Adipocyte (in vitro differentiated cells): ENCODE results near the gene SMOC1.

ENCODE experiments used
- DNase-seq: peaks from one replicate; pipeline ENCODE4 v3.0.0-alpha.2; 2015; ENCODE audit warnings: low read depth
- H3K27me3 ChIP-seq: replicated peaks from 2 replicates; pipeline ENCODE4 v1.7.0; 2013; ENCODE audit warnings: mild to moderate bottlenecking, low read length, moderate library complexity; ENCODE audit not compliant: control insufficient read depth, insufficient read depth
- H3K36me3 ChIP-seq: 2 replicates; pipeline ENCODE4 v1.7.0; 2013; ENCODE audit warnings: low read length, mild to moderate bottlenecking, moderate library complexity; ENCODE audit not compliant: control insufficient read depth, insufficient read depth, severe bottlenecking
- H3K4me1 ChIP-seq: 2 replicates; pipeline ENCODE4 v1.7.0; 2013; ENCODE audit warnings: mild to moderate bottlenecking, low read length, moderate library complexity; ENCODE audit not compliant: control insufficient read depth, insufficient read depth
- H3K4me3 ChIP-seq: 2 replicates; pipeline ENCODE4 v1.7.0; 2013; ENCODE audit warnings: mild to moderate bottlenecking, low read length, moderate library complexity
- H3K9ac ChIP-seq: 2 replicates; pipeline ENCODE4 v1.7.0; 2013; ENCODE audit warnings: mild to moderate bottlenecking, low read length, moderate library complexity
- H3K9me3 ChIP-seq: 2 replicates; pipeline ENCODE4 v1.7.0; 2013; ENCODE audit warnings: mild to moderate bottlenecking, low read length, moderate library complexity; ENCODE audit not compliant: control insufficient read depth

The SMOC1 gene

GRCh38 chr14:69945912-69946311 is 66.7 kb downstream of the SMOC1 start:
- H3K9ac ChIP-seq, result no peak overlapping the region
- no peak overlapping the region for H3K4me3 ChIP-seq
- H3K36me3 ChIP-seq, result no peaks in the 10 kb centered on the region
- peaks cover 16% of the 10 kb centered on the region for H3K9me3 ChIP-seq
- no peak for DNase-seq
- no peaks in the 10 kb centered on the region for H3K4me1 ChIP-seq
- peaks cover 8% of the 10 kb centered on the region for H3K27me3 ChIP-seq

- Histone ChIP-seq H3K4me3 (no peak overlapping the region), H3K9me3 (peaks cover 16% of the 10 kb centered on the region), H3K9ac (no peak overlapping the region), H3K27me3 (no peaks in the 10 kb centered on the region), H3K4me1 (no peaks in the 10 kb centered on the region), H3K36me3 (peaks cover 3% of the 10 kb centered on the region)
- DNase-seq, result no peak
Measured at GRCh38 chr14:69948351-69948750, 69.1 kb downstream of the SMOC1 start.

- Histone ChIP-seq H3K27me3 (no peaks in the 10 kb centered on the region), H3K9me3 (no peaks in the 10 kb centered on the region), H3K36me3 (peaks cover 21% of the 10 kb centered on the region), H3K4me3 (no peak overlapping the region), H3K4me1 (no peaks in the 10 kb centered on the region), H3K9ac (no peak overlapping the region)
- DNase-seq, result no peak
Measured at GRCh38 chr14:69951263-69951662, 72.0 kb downstream of the SMOC1 start.

GRCh38 chr14:69951935-69952334 is 72.7 kb downstream of the SMOC1 start:
- Histone ChIP-seq H3K9ac (no peak overlapping the region), H3K27me3 (no peaks in the 10 kb centered on the region), H3K4me1 (no peaks in the 10 kb centered on the region), H3K36me3 (peaks cover 21% of the 10 kb centered on the region), H3K9me3 (no peaks in the 10 kb centered on the region), H3K4me3 (no peak overlapping the region)
- DNase-seq, result no peak

GRCh38 chr14:69953266-69953915 is 74.2 kb downstream of the SMOC1 start:
- DNase-seq, result no peak
- no peaks in the 10 kb centered on the region for H3K27me3 ChIP-seq
- no peak overlapping the region for H3K9ac ChIP-seq
- peaks cover 21% of the 10 kb centered on the region for H3K36me3 ChIP-seq
- H3K4me3 ChIP-seq, result no peak overlapping the region
- H3K9me3 ChIP-seq, result no peaks in the 10 kb centered on the region
- peaks cover 5% of the 10 kb centered on the region for H3K4me1 ChIP-seq

GRCh38 chr14:69955855-69956845 is 76.9 kb downstream of the SMOC1 start:
- H3K4me1 ChIP-seq, result peaks cover 13% of the 10 kb centered on the region
- peaks cover 21% of the 10 kb centered on the region for H3K36me3 ChIP-seq
- H3K27me3 ChIP-seq, result no peaks in the 10 kb centered on the region
- H3K4me3 ChIP-seq, result no peak overlapping the region
- no peak overlapping the region for H3K9ac ChIP-seq
- no peak for DNase-seq
- H3K9me3 ChIP-seq, result no peaks in the 10 kb centered on the region

- no peak for DNase-seq
- Histone ChIP-seq H3K9me3 (no peaks in the 10 kb centered on the region), H3K36me3 (peaks cover 21% of the 10 kb centered on the region)
Measured at GRCh38 chr14:69956970-69957369, 77.8 kb downstream of the SMOC1 start.

GRCh38 chr14:69957986-69958385 is 78.8 kb downstream of the SMOC1 start:
- H3K27me3 ChIP-seq, result no peaks in the 10 kb centered on the region
- peaks cover 13% of the 10 kb centered on the region for H3K4me1 ChIP-seq
- H3K9me3 ChIP-seq, result no peaks in the 10 kb centered on the region
- DNase-seq, result no peak
- no peak overlapping the region for H3K9ac ChIP-seq
- peaks cover 21% of the 10 kb centered on the region for H3K36me3 ChIP-seq
- H3K4me3 ChIP-seq, result no peak overlapping the region

More at GRCh38 chr14:69956970-69957369, 77.8 kb downstream of the SMOC1 start:
- Histone ChIP-seq H3K27me3 (no peaks in the 10 kb centered on the region), H3K4me3 (no peak overlapping the region), H3K4me1 (peaks cover 13% of the 10 kb centered on the region), H3K9ac (no peak overlapping the region)

- H3K36me3 ChIP-seq, result peaks cover 11% of the 10 kb centered on the region
- peaks cover 13% of the 10 kb centered on the region for H3K4me1 ChIP-seq
- no peaks in the 10 kb centered on the region for H3K27me3 ChIP-seq
- H3K4me3 ChIP-seq, result no peak overlapping the region
- DNase-seq, result no peak
- no peak overlapping the region for H3K9ac ChIP-seq
- no peaks in the 10 kb centered on the region for H3K9me3 ChIP-seq
Measured at GRCh38 chr14:69959136-69959535, 79.9 kb downstream of the SMOC1 start.

GRCh38 chr14:69960296-69960695 is 81.1 kb downstream of the SMOC1 start:
- Histone ChIP-seq H3K4me3 (no peak overlapping the region), H3K36me3 (peaks cover 3% of the 10 kb centered on the region), H3K4me1 (peaks cover 13% of the 10 kb centered on the region), H3K9me3 (no peaks in the 10 kb centered on the region), H3K27me3 (no peaks in the 10 kb centered on the region), H3K9ac (no peak overlapping the region)
- no peak for DNase-seq

GRCh38 chr14:69963966-69964365 is 84.8 kb downstream of the SMOC1 start:
- DNase-seq, result no peak
- H3K4me3 ChIP-seq, result no peak overlapping the region
- no peaks in the 10 kb centered on the region for H3K27me3 ChIP-seq
- no peaks in the 10 kb centered on the region for H3K9me3 ChIP-seq
- no peaks in the 10 kb centered on the region for H3K36me3 ChIP-seq
- H3K9ac ChIP-seq, result no peak overlapping the region
- H3K4me1 ChIP-seq, result peaks cover 2% of the 10 kb centered on the region
